Measurements from ENCODE around the gene OR4C13.
"Not testable (repeated sequence)": the region's sequence is repeated elsewhere in the genome, so short reads cannot be mapped to it uniquely, and the experiment has no call there.

OR4C13 gene

DNA sequence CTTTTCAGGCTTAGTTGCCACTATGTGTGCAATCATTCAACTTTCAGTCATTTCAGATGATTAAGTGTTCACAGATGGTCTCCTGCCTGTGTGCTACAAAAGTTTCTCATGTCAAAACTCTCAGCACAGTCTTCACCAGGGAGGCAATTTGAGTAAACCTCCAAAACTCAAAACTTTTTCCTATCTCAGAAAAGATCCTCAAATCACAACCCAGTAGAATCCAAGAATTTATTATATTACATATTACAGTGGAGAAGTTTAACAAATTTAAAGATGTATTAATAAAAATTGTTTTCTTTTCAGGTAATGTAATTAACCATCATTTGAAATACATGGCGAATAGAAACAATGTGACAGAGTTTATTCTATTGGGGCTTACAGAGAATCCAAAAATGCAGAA is at the start of gene OR4C13:
Gene OR4C13, plus strand, starts transcription at position 301 of the 400 bp plus-strand sequence. Its CDS starts 32 bp downstream, at position 333.
- no peaks in the 10 kb centered on the region for H3K9me2 ChIP-seq (replicated peaks; ENCODE audit: low read depth, low read length)

GRCh38 chr11:49911516-49911915 is 40.7 kb upstream of the OR4C13 start:
- not testable (repeated sequence) for H3F3A ChIP-seq (ENCODE audit: low read depth); H3K27me3 ChIP-seq (ENCODE audit: insufficient read depth, low read length, poor library complexity, severe bottlenecking); H3K4me3 ChIP-seq (ENCODE audit: low read length, poor library complexity, severe bottlenecking); H3K9me3 ChIP-seq (ENCODE audit: insufficient read depth, low read depth, low read length); H2AFZ ChIP-seq (ENCODE audit: low read length); H3K9ac ChIP-seq (ENCODE audit: low read depth, low read length, poor library complexity, severe bottlenecking); H3K4me1 ChIP-seq (ENCODE audit: insufficient read depth, low read length, poor library complexity, severe bottlenecking); H3K4me2 ChIP-seq (ENCODE audit: low read depth, low read length, poor library complexity, severe bottlenecking); H4K20me1 ChIP-seq (ENCODE audit: insufficient read depth, low read length, poor library complexity, severe bottlenecking); H3K9me2 ChIP-seq (replicated peaks; ENCODE audit: low read depth, low read length); H3K36me3 ChIP-seq (ENCODE audit: insufficient read depth, low read length); H3K79me2 ChIP-seq (ENCODE audit: insufficient read depth, low read length)

More for the DNA sequence above, at the start of gene OR4C13:
- H3K36me3 ChIP-seq (ENCODE audit: insufficient read depth, low read length) = no peaks in the 10 kb centered on the region
- no peaks in the 10 kb centered on the region for H3K27me3 ChIP-seq (ENCODE audit: insufficient read depth, low read length, poor library complexity, severe bottlenecking)
- H3K9me3 ChIP-seq (ENCODE audit: insufficient read depth, low read depth, low read length) = no peaks in the 10 kb centered on the region
- H3K4me3 ChIP-seq (ENCODE audit: low read length, poor library complexity, severe bottlenecking) = no peak within 1 kb of the TSS
- H4K20me1 ChIP-seq (ENCODE audit: insufficient read depth, low read length, poor library complexity, severe bottlenecking) = no peaks in the 10 kb centered on the region
- no peak within 1 kb of the TSS for H3K9ac ChIP-seq (ENCODE audit: low read depth, low read length, poor library complexity, severe bottlenecking)
- H3F3A ChIP-seq (ENCODE audit: low read depth) = no peaks in the 10 kb centered on the region
- H3K79me2 ChIP-seq (ENCODE audit: insufficient read depth, low read length) = no peaks in the 10 kb centered on the region
- H3K4me2 ChIP-seq (ENCODE audit: low read depth, low read length, poor library complexity, severe bottlenecking) = no peak within 1 kb of the TSS
- no peaks in the 10 kb centered on the region for H3K4me1 ChIP-seq (ENCODE audit: insufficient read depth, low read length, poor library complexity, severe bottlenecking)
- TF ChIP-seq, protein P1, sequence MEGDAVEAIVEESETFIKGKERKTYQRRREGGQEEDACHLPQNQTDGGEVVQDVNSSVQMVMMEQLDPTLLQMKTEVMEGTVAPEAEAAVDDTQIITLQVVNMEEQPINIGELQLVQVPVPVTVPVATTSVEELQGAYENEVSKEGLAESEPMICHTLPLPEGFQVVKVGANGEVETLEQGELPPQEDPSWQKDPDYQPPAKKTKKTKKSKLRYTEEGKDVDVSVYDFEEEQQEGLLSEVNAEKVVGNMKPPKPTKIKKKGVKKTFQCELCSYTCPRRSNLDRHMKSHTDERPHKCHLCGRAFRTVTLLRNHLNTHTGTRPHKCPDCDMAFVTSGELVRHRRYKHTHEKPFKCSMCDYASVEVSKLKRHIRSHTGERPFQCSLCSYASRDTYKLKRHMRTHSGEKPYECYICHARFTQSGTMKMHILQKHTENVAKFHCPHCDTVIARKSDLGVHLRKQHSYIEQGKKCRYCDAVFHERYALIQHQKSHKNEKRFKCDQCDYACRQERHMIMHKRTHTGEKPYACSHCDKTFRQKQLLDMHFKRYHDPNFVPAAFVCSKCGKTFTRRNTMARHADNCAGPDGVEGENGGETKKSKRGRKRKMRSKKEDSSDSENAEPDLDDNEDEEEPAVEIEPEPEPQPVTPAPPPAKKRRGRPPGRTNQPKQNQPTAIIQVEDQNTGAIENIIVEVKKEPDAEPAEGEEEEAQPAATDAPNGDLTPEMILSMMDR (conservative IDR thresholded peaks at IDR 0.05; ENCODE audit: low read length) = no peak
- TF ChIP-seq EZH2phosphoT487 (IDR thresholded peaks at IDR 0.05; ENCODE audit: borderline replicate concordance) = no peak
- no peak within 1 kb of the TSS for H2AFZ ChIP-seq (ENCODE audit: low read length)

GRCh38 chr11:49948701-49949100 is 3.5 kb upstream of the OR4C13 start:
- H2AFZ ChIP-seq (ENCODE audit: low read length); H3K4me2 ChIP-seq (ENCODE audit: low read depth, low read length, poor library complexity, severe bottlenecking); H3K9me2 ChIP-seq (replicated peaks; ENCODE audit: low read depth, low read length); H4K20me1 ChIP-seq (ENCODE audit: insufficient read depth, low read length, poor library complexity, severe bottlenecking); H3K36me3 ChIP-seq (ENCODE audit: insufficient read depth, low read length); H3K4me3 ChIP-seq (ENCODE audit: low read length, poor library complexity, severe bottlenecking); H3F3A ChIP-seq (ENCODE audit: low read depth); H3K9ac ChIP-seq (ENCODE audit: low read depth, low read length, poor library complexity, severe bottlenecking); H3K79me2 ChIP-seq (ENCODE audit: insufficient read depth, low read length); H3K4me1 ChIP-seq (ENCODE audit: insufficient read depth, low read length, poor library complexity, severe bottlenecking); H3K9me3 ChIP-seq (ENCODE audit: insufficient read depth, low read depth, low read length); H3K27me3 ChIP-seq (ENCODE audit: insufficient read depth, low read length, poor library complexity, severe bottlenecking): not testable (repeated sequence)

GRCh38 chr11:49973439-49973838 is 21.2 kb downstream of the OR4C13 start:
- not testable (repeated sequence) for H3K4me1 ChIP-seq (ENCODE audit: insufficient read depth, low read length, poor library complexity, severe bottlenecking); H3K27me3 ChIP-seq (ENCODE audit: insufficient read depth, low read length, poor library complexity, severe bottlenecking); H3F3A ChIP-seq (ENCODE audit: low read depth); H3K9me2 ChIP-seq (replicated peaks; ENCODE audit: low read depth, low read length); H3K9ac ChIP-seq (ENCODE audit: low read depth, low read length, poor library complexity, severe bottlenecking); H3K9me3 ChIP-seq (ENCODE audit: insufficient read depth, low read depth, low read length); H3K36me3 ChIP-seq (ENCODE audit: insufficient read depth, low read length); H3K4me3 ChIP-seq (ENCODE audit: low read length, poor library complexity, severe bottlenecking); H3K4me2 ChIP-seq (ENCODE audit: low read depth, low read length, poor library complexity, severe bottlenecking); H4K20me1 ChIP-seq (ENCODE audit: insufficient read depth, low read length, poor library complexity, severe bottlenecking); H2AFZ ChIP-seq (ENCODE audit: low read length); H3K79me2 ChIP-seq (ENCODE audit: insufficient read depth, low read length)

- not testable (repeated sequence) for H3K9me3 ChIP-seq (ENCODE audit: insufficient read depth, low read depth, low read length); H3K27me3 ChIP-seq (ENCODE audit: insufficient read depth, low read length, poor library complexity, severe bottlenecking); H4K20me1 ChIP-seq (ENCODE audit: insufficient read depth, low read length, poor library complexity, severe bottlenecking); H2AFZ ChIP-seq (ENCODE audit: low read length); H3F3A ChIP-seq (ENCODE audit: low read depth); H3K79me2 ChIP-seq (ENCODE audit: insufficient read depth, low read length); H3K9ac ChIP-seq (ENCODE audit: low read depth, low read length, poor library complexity, severe bottlenecking); H3K4me1 ChIP-seq (ENCODE audit: insufficient read depth, low read length, poor library complexity, severe bottlenecking); H3K9me2 ChIP-seq (replicated peaks; ENCODE audit: low read depth, low read length); H3K4me2 ChIP-seq (ENCODE audit: low read depth, low read length, poor library complexity, severe bottlenecking); H3K36me3 ChIP-seq (ENCODE audit: insufficient read depth, low read length); H3K4me3 ChIP-seq (ENCODE audit: low read length, poor library complexity, severe bottlenecking)
These were observed 30.2 kb downstream of the OR4C13 start, which contains the start of gene OR4C12 for GRCh38 chr11:49982435-49982834. Gene OR4C12 (minus strand): TSS chr11:49982535. CDS start chr11:49982501, 34 bp downstream.
